Stimulated activated CD4-positive, alpha-beta T cell treated with anti-CD3 and anti-CD28 coated beads, Interleukin-1b, Interleukin-23, amount 100 ng/mL, for 48 hours (primary cell): ENCODE data around the gene ERBB3.

Experiments
- DNase-seq: peaks from one replicate; pipeline ENCODE4 v3.0.0-alpha.2; 2020

ERBB3 gene

GRCh38 chr12:56080556-56081138 is 682 bp downstream of the ERBB3 start:
- DNase-seq, result no peak

GRCh38 chr12:56081393-56082347 is 1.7 kb downstream of the ERBB3 start:
- DNase-seq, result no peak

- DNase-seq, result no peak
These were observed 2.4 kb downstream of the ERBB3 start for GRCh38 chr12:56082382-56082781.

- DNase-seq, result no peak
These were observed 3.0 kb downstream of the ERBB3 start for GRCh38 chr12:56082967-56083366.

GRCh38 chr12:56084958-56085543 is 5.1 kb downstream of the ERBB3 start:
- DNase-seq, result no peak

GRCh38 chr12:56086096-56086495 is 6.1 kb downstream of the ERBB3 start:
- no peak for DNase-seq

- DNase-seq, result no peak
These were observed 6.6 kb downstream of the ERBB3 start for GRCh38 chr12:56086608-56087007.

GRCh38 chr12:56087220-56087619 is 7.3 kb downstream of the ERBB3 start:
- DNase-seq, result no peak

GRCh38 chr12:56097738-56098137 is 17.8 kb downstream of the ERBB3 start:
- no peak for DNase-seq

GRCh38 chr12:56098592-56098991 is 18.6 kb downstream of the ERBB3 start:
- no peak for DNase-seq

- DNase-seq, result no peak
These were observed 19.8 kb downstream of the ERBB3 start for GRCh38 chr12:56099787-56100186.

- no peak for DNase-seq
These were observed 21.1 kb downstream of the ERBB3 start for GRCh38 chr12:56101045-56101444.

- DNase-seq, result no peak
These were observed 22.7 kb downstream of the ERBB3 start for GRCh38 chr12:56102683-56103065.

GRCh38 chr12:56103066-56103711 is 23.2 kb downstream of the ERBB3 start:
- no peak for DNase-seq

- no peak for DNase-seq
These were observed 23.8 kb downstream of the ERBB3 start for GRCh38 chr12:56103823-56104108.

- DNase-seq, result peak; percentile 99
These were observed 24.3 kb downstream of the ERBB3 start, which contains the start of gene PA2G4 for GRCh38 chr12:56104109-56104814. Gene PA2G4, plus strand, starts transcription at chr12:56104559. Its CDS starts 179 bp downstream, at chr12:56104738.

GRCh38 chr12:56104815-56105608 is 25.0 kb downstream of the ERBB3 start:
- peak; percentile 28 for DNase-seq

- DNase-seq, result no peak
These were observed 25.6 kb downstream of the ERBB3 start for GRCh38 chr12:56105609-56105902.

GRCh38 chr12:56107242-56107641 is 27.3 kb downstream of the ERBB3 start:
- no peak for DNase-seq

GRCh38 chr12:56110571-56110970 is 30.6 kb downstream of the ERBB3 start:
- DNase-seq, result no peak

- no peak for DNase-seq
These were observed 34.1 kb downstream of the ERBB3 start for GRCh38 chr12:56114084-56114483.

- DNase-seq, result no peak
These were observed 35.4 kb downstream of the ERBB3 start for GRCh38 chr12:56115329-56115728.
